KG1 (cell line): ENCODE data around the gene CORO7.
A peak's percentile ranks its signal among the peaks of the same experiment; 100 is the strongest.

ENCODE experiments used
- DNase-seq: peaks from one replicate; lab custom pipeline; 2025; lab: John Stamatoyannopoulos, UW

Gene CORO7

GRCh38 chr16:4321286-4322120, 94.9 kb downstream of the CORO7 start:
- DNase-seq: no peak

- no peak for DNase-seq
These were observed 95.7 kb downstream of the CORO7 start for GRCh38 chr16:4320571-4321137.

- no peak for DNase-seq
These were observed 96.7 kb downstream of the CORO7 start for GRCh38 chr16:4319454-4320421.

- DNase-seq: no peak
These were observed 97.4 kb downstream of the CORO7 start for GRCh38 chr16:4318967-4319366.

- DNase-seq: no peak
These were observed 97.9 kb downstream of the CORO7 start for GRCh38 chr16:4318451-4318910.

- no peak for DNase-seq
These were observed 98.6 kb downstream of the CORO7 start for GRCh38 chr16:4317532-4318450.

- DNase-seq: no peak
These were observed 99.4 kb downstream of the CORO7 start for GRCh38 chr16:4316864-4317531.

GRCh38 chr16:4316108-4316863, 100.1 kb downstream of the CORO7 start:
- no peak for DNase-seq

- DNase-seq: no peak
These were observed 100.9 kb downstream of the CORO7 start, which contains the start of gene GLIS2 for GRCh38 chr16:4315186-4316107. GLIS2 (plus strand) TSS chr16:4316067; CDS start chr16:4332281, 16,214 bp downstream.

GRCh38 chr16:4314532-4315185, 101.7 kb downstream of the CORO7 start:
- peak; percentile 26 for DNase-seq

GRCh38 chr16:4313563-4314531, 102.5 kb downstream of the CORO7 start:
- no peak for DNase-seq

GRCh38 chr16:4309833-4310266, 106.5 kb downstream of the CORO7 start:
- no peak for DNase-seq

- no peak for DNase-seq
These were observed 107.1 kb downstream of the CORO7 start for GRCh38 chr16:4309102-4309832.

- DNase-seq: peak; percentile 89
These were observed 109.0 kb downstream of the CORO7 start for GRCh38 chr16:4307215-4308037.

- no peak for DNase-seq
These were observed 109.8 kb downstream of the CORO7 start for GRCh38 chr16:4306470-4307214.
